KOPT-K1 (cell line): ENCODE measurements around the gene KCNC4.

Experiments
- H3K27ac ChIP-seq: fragments of 200-600 bp; sonication (generic); 2 replicates; pipeline ENCODE4 v1.5.1; 2016; ENCODE audit warnings: antibody characterized with exemption, mild to moderate bottlenecking, low read depth, low read length; ENCODE audit not compliant: poor library complexity, severe bottlenecking
- H3K36me3 ChIP-seq: fragments of 200-600 bp; sonication (generic); 2 replicates; pipeline ENCODE4 v1.5.1; 2017; ENCODE audit warnings: antibody characterized with exemption, mild to moderate bottlenecking, low read length, moderate library complexity; ENCODE audit not compliant: insufficient read depth
- H3K9me3 ChIP-seq: fragments of 200-600 bp; sonication (generic); 2 replicates; pipeline ENCODE4 v1.5.1; 2017; ENCODE audit warnings: antibody characterized with exemption, low read length, mild to moderate bottlenecking; ENCODE audit not compliant: insufficient read depth, poor library complexity, severe bottlenecking

Gene KCNC4

GRCh38 chr1:110209715-110210603 is at the start of gene KCNC4:
Gene KCNC4 (plus strand): TSS chr1:110210314. CDS start chr1:110211500, 1,186 bp downstream.
- Histone ChIP-seq H3K36me3 (no peaks in the 10 kb centered on the region), H3K9me3 (no peaks in the 10 kb centered on the region), H3K27ac (peak within 1 kb of the TSS; percentile 70)

DNA sequence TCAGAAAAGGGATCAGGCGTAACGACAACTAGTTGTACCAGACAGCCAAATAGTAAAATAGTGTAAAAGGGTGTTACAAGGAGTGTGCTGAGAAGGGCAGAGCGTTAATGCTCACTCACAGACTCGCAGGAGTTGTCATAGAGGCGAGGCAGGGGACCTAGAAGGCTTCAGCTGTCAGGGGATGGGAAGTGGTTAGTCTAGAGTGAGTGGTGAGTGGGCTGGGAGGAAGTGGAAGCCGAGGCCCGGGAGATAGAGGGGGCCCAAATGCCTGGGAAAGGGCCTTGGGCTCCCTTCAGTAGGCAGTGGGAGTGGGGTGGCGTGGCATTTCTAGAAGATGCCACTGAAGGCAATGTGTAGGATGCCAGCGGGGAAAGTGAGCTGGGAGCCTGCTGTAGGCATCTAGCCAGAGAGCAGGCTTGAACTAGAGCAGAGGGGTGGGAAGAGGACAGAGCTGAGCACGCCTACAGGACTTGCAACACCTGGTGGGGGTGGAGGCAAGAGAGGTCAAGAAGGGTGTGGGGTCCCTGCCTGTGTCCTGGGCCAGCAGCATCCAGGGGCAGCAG is 49.5 kb upstream of the KCNC4 start:
- no peak overlapping the region for H3K27ac ChIP-seq
- no peaks in the 10 kb centered on the region for H3K36me3 ChIP-seq
- H3K9me3 ChIP-seq = no peaks in the 10 kb centered on the region

GRCh38 chr1:110161165-110161564 is 48.9 kb upstream of the KCNC4 start:
- H3K27ac ChIP-seq = no peak overlapping the region
- H3K9me3 ChIP-seq = no peaks in the 10 kb centered on the region
- H3K36me3 ChIP-seq = no peaks in the 10 kb centered on the region

DNA sequence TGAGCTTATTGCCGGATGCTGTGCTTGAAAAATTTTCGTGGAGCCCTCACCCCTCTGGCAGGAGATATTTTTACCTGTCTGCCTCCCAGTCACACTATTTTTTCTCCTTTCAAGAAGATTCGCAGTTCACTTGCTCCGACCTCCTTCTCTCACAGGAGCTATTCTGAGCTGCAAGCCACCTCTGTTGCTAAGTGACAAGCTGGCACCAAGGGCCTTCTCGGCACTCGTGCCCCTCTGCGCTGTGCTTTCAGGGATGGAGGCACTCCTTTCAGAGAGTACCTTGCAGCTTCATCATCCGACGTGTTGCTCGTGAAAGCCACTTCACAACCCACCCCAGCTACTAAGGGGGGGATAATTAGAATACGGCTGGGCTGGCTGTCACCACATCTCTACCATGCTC is 48.3 kb upstream of the KCNC4 start:
- no peaks in the 10 kb centered on the region for H3K9me3 ChIP-seq
- no peak overlapping the region for H3K27ac ChIP-seq
- H3K36me3 ChIP-seq = no peaks in the 10 kb centered on the region

DNA sequence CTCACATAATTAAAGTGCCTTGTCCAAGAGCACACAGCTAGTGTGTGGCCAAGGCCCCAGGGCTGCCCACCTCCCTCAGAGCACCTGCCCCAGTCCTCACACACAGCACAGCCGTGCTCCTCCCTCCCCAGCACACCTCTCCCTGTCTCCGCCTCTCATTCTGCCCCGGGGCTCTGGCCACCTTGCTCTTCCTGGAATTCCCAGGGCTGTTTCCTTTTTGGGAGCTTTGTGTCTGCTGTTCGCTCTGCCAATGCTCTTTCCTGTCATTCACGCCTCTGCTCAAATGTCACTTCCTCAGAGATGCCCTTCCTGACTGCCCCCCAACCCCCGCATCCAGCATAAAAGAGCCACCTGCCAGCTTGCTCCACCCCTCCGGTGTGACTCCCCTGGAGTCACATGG is 46.5 kb upstream of the KCNC4 start:
- H3K36me3 ChIP-seq = no peaks in the 10 kb centered on the region
- no peak overlapping the region for H3K27ac ChIP-seq
- H3K9me3 ChIP-seq = no peaks in the 10 kb centered on the region

DNA sequence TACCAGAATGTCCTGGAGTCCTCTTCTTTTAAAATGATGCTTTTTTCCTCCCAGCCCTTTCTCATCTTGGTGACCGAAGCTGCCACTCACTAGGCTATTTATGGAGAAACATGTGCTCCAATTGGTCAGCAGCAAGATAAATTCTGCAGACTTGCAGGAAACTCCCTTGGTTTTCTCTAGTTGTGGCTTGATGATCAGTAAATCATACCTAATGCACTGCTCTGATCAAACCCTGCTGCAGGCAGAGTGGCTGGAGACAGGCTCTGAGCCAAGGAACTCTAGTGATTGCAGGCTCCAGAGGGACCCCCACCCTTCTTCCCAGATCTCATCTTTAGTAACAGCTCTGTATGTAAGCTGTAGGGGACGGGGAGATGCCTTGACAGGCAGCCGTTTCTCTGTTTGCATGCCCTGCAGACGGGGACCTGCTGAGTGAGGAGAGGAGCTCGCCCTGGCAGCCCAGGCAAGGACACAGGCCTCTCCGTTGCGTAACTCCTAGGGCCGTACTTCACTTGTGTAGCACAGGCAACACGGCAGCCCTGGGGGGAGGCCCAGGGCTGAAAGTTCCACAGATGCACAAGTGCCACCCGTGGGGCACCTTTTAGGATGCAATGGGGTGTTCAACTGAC is 45.3 kb upstream of the KCNC4 start:
- Histone ChIP-seq H3K27ac (no peak overlapping the region), H3K36me3 (no peaks in the 10 kb centered on the region)

GRCh38 chr1:110165761-110166231 is 44.3 kb upstream of the KCNC4 start:
- Histone ChIP-seq H3K27ac (no peak overlapping the region), H3K36me3 (no peaks in the 10 kb centered on the region), H3K9me3 (no peaks in the 10 kb centered on the region)

More for the DNA sequence above, 45.3 kb upstream of the KCNC4 start:
- H3K9me3 ChIP-seq = no peaks in the 10 kb centered on the region

DNA sequence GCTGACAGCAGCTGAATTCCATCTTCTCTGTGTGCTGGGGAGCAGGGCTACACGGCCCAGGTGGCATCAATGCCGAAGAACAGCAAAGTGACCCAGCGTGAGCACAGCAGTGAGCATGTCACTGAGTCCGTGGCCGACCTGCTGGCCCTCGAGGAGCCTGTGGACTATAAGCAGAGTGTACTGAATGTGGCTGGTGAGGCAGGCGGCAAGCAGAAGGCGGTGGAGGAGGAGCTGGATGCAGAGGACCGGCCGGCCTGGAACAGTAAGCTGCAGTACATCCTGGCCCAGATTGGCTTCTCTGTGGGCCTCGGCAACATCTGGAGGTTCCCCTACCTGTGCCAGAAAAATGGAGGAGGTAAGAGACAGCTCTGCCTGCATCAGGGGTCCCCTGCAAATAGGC is 43.3 kb upstream of the KCNC4 start:
- no peak overlapping the region for H3K27ac ChIP-seq
- no peaks in the 10 kb centered on the region for H3K9me3 ChIP-seq
- H3K36me3 ChIP-seq = no peaks in the 10 kb centered on the region

- no peak overlapping the region for H3K27ac ChIP-seq
- no peaks in the 10 kb centered on the region for H3K9me3 ChIP-seq
These were observed 39.1 kb upstream of the KCNC4 start for GRCh38 chr1:110170766-110171733.

GRCh38 chr1:110172001-110172400 is 38.1 kb upstream of the KCNC4 start:
- Histone ChIP-seq H3K27ac (no peak overlapping the region), H3K36me3 (no peaks in the 10 kb centered on the region), H3K9me3 (no peaks in the 10 kb centered on the region)

More at GRCh38 chr1:110170766-110171733, 39.1 kb upstream of the KCNC4 start:
- no peaks in the 10 kb centered on the region for H3K36me3 ChIP-seq

GRCh38 chr1:110173466-110174105 is 36.5 kb upstream of the KCNC4 start:
- Histone ChIP-seq H3K27ac (no peak overlapping the region), H3K9me3 (no peaks in the 10 kb centered on the region), H3K36me3 (no peaks in the 10 kb centered on the region)

- no peaks in the 10 kb centered on the region for H3K9me3 ChIP-seq
These were observed 35.2 kb upstream of the KCNC4 start for GRCh38 chr1:110174961-110175360.

GRCh38 chr1:110176299-110176956 is 33.7 kb upstream of the KCNC4 start:
- Histone ChIP-seq H3K36me3 (no peaks in the 10 kb centered on the region), H3K27ac (no peak overlapping the region), H3K9me3 (no peaks in the 10 kb centered on the region)

More at GRCh38 chr1:110174961-110175360, 35.2 kb upstream of the KCNC4 start:
- Histone ChIP-seq H3K36me3 (no peaks in the 10 kb centered on the region), H3K27ac (no peak overlapping the region)

GRCh38 chr1:110177775-110178174 is 32.3 kb upstream of the KCNC4 start:
- Histone ChIP-seq H3K9me3 (no peaks in the 10 kb centered on the region), H3K36me3 (no peaks in the 10 kb centered on the region)

More at GRCh38 chr1:110177775-110178174, 32.3 kb upstream of the KCNC4 start:
- no peak overlapping the region for H3K27ac ChIP-seq
